Pulmonary artery endothelial cell (primary cell): ENCODE results near the gene LGR4. TPM values are rescaled to one million over a fixed set of nuclear protein-coding genes. Genes with fewer than 3 reads are reported as not detected.

Source experiments
- DNase-seq: peaks from one replicate; pipeline ENCODE4 v3.0.0-alpha.2; 2011; ENCODE audit warnings: low read depth, low spot score
- total RNA-seq: library from RNA; depleted of rRNA; stranded (reverse); fragments of >200 nt; gene quantifications from 2 replicates; pipeline ENCODE4 v1.2.3, GENCODE V29; 2014

LGR4 gene
- total RNA-seq, 1 donor from 2014 or later = 9.0 TPM

DNA sequence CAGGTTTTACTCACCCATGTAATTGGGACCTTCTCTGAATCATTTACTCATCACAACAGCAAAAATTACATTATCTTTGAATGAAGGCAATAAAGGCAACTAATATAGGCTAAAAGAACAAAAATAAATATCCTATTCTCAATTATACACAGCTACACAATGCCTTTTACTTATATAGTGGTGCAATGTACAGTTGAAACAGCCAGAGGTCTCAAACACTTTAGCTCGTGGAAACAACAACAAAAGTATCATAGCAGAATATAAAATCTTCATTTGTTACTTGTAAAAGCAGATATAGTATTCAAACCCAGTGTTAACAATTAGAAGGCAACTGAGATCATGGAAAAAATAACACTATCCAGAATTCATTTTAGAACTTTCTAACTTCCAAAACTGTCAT, 88.9 kb downstream of the LGR4 start:
- DNase-seq = no peak

DNA sequence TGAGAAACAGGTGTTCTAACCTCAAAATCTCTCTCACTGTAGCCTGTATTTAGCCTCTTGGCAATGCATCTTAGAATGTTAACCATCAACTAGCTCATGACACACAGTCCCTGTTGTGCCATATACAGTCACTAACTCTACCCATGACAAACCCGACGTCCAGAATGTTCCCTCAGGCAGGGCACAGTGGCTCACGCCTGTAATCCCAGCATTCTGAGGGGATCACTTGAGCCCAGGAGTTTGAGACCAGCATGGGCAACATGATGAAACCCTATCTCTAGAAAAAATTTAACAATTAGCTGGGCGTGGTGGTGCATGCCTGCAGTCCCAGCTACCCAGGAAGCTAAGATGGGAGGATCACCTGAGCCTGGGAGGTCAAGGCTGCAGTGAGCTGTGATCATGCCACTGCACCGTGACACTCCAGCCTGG, 91.3 kb downstream of the LGR4 start:
- no peak for DNase-seq

DNA sequence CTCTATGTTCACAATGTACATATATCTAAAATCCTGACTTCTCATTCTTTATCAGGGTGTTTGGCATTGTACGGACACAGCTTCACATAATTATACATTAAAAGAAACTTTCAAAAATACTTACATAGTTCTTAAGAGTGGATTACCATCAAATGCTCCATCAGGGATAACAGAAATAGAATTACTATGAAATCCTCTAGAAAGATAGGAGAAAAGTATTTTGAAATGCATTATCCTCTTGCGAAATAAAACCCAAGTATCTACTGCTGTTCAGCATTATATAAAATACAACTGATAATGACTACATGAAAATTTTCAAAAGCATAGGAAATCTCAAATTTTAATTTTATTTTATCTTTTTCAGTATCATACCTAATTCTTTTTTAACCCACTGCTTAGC, 91.8 kb downstream of the LGR4 start:
- DNase-seq = no peak

DNA sequence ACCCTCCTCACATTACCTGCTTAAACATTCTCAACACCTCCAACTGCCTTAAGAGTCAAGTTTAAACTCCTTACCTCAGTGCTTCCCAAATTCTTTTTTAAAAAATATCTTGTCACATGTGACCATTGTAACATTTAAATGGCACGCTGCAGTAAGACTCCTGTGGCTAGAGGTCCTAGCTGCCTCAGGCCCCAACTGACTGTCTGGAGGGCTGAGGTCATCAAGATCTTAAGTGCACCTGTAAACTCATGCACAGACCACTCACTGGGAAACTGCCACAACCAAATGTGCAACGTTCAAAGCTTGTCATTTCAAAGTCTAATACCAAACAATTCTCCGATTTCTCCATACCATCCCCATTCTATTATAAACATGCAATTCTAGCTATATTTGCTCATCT, 93.1 kb downstream of the LGR4 start:
- no peak for DNase-seq

DNA sequence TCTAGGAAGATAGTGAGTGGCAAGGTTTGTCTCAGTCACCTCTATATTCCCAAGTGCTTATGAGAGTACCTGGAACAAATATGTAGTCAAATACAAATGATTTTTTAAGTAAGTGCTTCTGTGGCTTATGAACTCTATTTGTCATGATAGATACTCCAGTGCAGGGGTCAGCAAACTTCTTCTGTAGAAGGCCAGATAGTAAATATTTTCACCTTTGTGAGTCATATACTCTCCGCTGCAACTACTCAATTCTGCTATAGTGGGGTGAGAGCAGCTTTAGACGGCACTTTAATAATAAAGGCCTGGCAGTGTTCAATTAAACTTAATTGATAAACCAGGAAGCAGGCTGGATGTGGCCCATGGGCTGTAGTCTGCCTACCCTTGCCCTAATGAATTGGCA, 97.2 kb downstream of the LGR4 start:
- DNase-seq = no peak

DNA sequence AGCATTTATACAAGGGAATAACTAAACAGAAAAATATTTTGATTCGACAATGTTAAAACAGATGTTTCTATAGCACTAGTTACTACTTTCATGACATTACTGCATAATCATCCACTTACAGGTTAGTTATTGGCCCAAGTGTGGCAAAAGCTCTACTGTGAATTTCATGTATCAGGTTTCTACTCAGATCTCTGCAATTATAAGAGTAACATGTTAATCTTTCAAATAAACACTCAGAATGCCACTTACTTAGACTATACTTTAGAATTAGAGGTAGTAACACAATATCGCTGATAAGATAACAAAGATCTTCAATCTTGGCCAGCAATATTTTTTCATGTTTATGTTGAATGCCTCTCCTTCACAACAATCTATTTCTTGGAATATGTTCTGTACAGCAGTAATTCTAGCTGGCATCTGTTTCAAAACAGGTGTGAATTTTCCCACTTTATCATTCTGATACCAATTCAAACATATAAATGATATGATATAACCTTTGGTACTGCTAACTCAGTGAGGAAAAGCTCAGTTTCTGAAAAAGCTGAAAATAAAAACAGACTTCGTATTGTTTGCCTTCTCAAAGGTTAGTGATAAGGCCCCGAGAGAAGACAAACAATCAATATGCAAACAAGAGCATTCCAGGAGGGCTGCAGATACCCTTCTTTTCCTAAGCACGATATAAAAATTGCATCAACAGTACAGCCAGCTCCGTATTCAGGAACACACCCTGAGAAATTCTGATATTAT, 98.6 kb downstream of the LGR4 start:
- no peak for DNase-seq

DNA sequence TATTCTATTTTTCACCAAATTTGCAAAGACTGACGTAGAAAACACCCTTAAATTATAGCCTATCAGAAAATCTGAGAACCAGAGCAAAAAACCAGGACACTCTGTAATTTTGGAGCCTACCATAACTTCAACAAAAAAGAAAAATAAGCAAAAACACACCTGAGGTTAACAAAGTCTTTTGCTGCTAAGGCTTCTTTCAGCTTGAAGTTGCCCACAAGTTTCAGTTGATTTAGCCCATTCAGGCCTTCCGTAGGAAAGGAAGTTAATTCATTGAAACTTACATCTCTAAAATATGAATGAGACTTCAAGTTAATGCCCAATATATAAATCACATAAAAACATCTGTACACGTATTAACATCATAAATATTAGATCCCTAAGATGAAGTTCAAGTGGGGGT, 99.2 kb downstream of the LGR4 start:
- DNase-seq = no peak

DNA sequence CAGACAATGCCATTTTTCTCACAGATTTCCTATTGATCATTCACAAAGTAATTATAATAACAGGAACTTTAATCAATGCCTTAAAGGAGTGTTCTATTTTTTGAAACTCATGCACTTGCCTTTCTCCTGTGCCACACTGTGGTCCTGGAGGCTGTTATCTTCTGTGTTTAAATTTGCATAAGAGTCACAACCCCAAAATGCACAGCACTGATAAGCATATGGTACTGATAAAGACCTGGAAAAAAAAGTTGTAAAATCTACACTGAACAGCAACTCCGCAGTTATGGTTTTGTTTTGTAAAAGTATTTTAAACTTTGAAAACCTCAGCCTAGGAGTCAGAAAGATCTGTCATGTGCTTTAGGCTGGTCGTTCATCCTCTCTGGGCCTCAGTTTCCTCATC, 100.4 kb downstream of the LGR4 start:
- no peak for DNase-seq

DNA sequence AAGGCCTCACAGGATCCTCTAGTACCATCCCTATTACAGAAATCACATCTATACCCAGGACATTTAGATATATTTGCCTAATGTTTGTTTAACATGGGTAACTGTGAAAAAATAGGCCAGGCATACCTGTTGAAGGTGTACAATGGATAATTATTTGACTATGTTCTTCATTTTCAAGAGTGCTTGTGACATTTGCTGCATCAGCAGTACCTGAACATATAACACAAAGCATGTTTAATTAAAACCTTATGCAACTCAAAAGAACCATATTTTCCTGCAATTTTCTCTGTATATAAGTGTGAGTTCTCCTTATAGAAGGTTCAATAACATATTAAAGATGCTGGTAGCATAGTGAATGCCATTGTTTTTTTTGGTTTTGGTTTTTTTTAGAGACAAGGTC, 101.1 kb downstream of the LGR4 start:
- no peak for DNase-seq

DNA sequence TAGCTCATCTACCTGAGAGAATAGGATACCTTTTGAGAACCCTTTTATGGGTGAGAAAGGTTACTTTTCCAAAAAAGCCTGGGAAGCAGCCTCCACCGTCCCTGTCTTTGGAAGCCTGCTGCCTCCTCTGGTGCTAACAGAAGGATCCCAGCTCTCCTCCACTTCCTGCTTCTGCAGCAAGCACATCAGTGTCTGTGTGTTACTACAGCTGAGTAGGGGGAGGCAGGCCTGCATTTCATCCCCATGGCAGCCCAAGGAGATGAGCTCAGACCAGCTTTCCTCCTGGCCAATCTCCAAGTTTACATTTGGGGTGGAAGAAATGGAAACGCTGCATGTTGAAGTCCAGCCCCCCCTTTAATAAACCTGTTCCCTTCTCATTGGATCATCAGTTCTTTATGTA, 102.2 kb downstream of the LGR4 start:
- DNase-seq = no peak

DNA sequence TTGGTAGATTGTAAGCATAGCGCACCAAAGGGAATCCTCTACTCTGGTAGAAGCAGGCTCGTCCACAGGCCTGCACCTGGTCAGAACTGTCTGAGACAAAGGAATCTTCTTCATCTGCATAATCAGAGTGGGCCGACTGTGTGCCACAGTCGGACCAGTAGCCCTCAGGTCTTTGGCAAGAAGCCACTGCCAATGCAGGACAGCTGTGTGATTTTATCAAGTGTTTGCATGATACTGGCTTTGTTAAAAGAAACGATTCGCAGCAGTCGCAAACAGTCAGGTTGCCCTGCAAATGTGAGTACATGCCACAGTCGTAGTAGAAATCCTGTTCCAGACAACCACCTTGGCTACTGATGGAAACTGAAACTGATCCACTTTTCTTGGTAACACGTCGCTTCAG, 104.7 kb downstream of the LGR4 start:
- no peak for DNase-seq

DNA sequence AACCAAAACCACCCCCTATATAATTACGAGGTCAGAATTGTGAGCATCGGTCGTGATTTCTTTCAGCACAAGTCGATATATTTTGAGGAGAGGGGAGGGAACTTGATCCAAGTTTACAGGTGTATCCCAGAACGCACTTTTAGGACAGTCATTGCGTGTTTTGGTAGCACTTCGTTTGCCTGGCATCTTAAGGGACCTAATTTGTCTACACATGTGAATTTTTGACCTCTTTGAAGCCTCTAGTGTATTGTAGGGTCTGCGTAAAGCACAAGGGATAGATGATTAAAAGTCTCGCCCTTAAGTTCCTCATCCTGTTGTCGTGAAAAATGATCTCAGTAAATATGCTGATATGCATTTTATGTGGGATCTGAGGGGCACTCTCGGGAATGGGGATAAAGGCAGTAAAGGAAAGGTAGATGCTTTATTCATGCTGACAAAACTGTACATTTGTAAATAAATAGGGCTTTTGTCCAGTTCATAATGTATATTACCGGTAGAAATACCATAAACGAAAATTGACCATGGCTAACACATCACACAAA, 108.9 kb downstream of the LGR4 start:
- no peak for DNase-seq

DNA sequence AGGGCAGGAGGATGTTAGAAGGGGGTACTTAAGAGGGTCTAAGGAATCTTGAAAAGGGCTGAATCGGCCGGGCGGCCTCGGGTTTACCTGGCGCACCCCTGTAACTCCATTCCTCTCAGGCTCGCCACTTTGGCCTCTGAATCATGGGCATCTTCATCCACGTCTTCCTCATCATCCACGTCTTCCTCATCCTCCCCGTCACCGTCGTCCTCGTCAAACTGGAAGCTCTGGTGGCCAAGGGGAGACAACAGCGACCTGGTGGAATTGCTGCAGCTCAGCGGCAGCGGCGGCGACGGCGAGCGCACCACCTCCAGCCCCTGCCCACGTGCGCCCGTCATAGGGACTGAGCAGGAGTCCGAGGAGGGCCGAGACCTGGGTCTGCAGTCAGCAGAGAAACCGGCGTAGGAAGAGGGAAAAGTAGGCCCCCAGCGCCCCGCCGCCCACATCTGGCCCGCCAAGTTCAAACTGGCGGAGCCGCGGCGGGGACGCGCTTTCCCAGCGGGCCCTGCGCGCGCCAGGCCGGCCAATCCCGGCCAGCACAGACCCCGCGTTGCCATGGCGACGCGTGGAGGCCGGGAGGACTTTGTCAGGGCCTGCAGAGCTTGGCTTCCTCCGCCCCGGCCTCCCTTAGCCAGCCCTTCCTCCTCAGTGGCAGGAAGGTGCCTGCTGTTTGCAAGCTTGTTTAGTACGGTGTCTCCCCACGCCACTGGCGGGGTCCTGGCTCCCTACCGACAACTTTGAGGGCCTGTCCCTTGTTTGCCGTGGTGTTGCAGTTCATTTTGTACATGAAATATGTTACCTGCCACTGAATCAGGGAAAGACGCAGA, 109.6 kb downstream of the LGR4 start, which contains the start of gene CCDC34:
CCDC34 (minus strand) TSS at position 467 of the 827 bp plus-strand sequence; CDS start at position 446, 21 bp downstream.
- peak; percentile 74 for DNase-seq

DNA sequence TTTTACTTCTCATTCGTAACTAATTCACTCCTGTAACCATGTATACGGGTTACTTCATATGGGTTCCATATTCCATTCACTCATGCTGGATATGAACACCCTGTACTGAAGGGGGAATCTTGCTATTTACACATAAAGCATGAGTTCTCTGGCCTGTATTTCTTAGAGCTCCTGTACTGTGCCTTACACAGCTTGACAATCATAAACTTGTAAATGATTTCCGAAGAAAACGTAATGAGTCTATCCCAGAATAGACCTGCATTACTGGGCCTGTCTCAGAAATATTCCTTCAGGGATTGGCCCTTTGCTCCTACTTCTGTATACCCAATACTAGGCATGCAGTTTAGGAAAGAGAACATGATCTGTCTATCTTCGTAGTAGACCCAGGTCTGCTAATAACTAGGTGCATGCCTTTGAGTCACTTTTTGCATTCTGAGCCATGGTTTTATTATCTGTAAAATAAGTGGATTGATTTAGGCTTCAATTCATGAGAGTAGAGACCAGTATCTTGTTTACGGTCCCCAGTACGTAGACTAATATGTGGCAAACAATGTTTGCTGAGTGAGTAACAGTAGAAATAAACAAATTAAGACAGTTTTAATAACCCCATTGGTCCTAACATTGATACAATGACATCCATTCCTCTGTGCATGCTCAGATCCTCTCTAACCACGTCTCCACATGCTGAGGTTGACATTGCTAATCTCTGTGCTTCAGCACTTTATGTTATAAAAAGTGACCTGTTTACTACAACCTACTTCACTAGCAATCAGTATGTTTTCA, 110.8 kb downstream of the LGR4 start:
- no peak for DNase-seq

DNA sequence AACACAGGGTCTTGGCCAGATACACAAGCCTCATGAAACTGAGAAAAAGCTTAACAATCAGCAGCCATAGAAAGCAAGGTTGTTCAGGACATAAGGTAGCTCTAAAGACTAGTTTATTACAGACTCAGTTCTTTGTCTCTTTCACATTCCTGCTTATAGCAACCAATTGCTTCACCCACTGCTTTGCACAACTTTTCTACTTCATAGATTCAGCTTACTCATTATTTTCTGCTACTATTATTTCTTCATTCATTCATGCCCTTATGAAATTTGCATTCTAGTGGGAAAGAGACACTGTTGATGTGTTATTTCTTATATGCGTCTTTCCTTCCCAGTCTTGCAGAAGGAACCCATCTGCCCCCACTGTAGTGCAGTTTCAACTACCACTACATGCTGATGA, 114.3 kb downstream of the LGR4 start:
- DNase-seq = no peak

DNA sequence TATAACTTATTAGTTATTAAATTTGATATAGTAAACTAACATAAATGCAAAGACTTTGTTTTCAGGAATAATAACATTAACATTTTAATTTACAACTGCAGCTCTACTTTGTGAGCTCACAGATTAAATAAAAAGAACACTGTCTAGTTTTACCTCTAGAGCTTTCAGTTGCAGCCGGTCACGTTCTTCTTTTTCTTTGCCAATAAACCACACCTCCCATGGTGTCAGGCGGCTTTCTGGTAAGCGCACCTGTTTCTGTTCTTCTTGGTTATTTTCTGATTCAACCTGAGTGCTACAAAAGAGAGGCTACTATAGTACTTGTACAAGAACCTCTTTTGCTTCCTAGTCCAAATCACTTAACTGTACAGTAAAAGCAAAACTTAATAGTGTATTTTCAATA, 115.3 kb downstream of the LGR4 start:
- no peak for DNase-seq

DNA sequence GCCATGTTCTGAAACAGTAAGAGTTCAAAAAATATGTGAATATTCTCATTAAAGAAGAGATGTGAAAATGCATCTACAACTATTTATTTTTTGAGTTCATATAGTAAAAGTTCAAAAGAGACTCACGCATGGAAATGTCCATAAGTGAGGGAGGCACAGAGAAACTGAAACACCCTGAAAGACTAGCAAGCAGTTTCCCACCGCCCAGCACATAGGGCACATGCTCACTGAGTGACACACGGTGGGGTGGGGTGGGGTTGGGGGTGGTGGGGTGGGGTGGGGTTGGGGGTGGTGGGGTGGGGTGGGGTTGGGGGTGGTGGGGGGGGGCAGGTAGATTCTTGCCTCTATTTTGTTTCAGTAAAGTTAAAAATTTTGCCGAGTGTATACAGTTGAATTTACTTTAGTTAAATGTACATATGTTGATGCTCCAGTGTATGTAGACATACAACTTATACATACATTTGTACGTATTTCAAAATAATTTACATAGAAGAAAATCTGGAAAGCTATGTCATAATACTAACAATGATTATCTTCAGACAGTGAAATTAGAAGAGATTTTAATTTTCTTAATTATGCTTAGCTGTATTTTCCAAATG, 115.9 kb downstream of the LGR4 start:
- no peak for DNase-seq

DNA sequence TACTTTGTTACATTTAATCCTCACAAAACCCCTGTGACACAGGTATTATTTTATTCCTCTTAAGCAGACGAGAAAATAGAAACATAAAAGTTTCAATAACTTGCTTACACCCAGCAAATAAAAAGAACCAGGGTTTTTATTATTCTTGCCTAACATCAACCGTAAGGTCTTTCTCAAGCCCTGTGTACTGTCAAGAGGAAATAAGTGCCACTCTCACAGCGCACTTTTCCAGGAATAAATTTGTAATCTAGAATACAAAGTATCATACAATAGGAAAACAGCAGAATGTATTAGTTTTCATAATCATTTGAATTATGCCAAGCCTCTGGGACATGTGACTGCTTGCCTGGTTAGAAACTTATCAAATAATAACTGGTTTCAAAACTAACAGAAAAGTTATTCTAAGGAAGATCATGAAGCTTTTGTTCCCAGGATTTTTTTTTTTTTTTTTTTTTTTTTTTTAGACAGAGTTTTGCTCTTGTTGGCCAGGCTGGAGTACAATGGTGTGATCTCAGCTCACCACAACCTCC, 117.0 kb downstream of the LGR4 start:
- no peak for DNase-seq

DNA sequence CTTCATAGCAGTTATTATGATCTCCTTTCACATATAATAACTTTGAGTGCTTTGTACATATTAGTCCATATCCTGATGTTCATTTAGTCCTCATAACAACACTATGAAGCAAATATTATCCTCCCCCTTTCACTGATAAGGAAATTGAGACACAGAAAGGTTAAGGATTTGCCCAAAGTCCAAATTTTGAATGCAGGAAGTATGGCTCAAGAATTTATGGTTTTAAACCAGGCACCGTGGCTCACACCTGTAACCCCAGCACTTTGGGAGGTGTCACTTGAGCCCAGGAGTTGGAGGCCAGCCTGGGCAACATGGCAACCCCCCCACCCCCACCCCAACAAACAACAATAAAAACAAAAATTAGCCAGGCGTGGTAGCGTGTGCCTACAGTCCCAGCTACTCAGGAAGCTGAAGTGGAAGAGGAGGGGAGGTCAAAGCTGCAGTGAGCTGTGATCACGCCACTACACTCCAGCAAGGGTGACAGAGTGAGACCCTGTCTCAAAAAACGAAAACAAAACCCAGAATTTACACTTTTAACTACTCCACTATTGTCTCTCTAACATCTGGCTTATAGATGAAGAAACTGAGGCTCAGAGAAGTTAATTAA, 118.1 kb downstream of the LGR4 start:
- DNase-seq = no peak

DNA sequence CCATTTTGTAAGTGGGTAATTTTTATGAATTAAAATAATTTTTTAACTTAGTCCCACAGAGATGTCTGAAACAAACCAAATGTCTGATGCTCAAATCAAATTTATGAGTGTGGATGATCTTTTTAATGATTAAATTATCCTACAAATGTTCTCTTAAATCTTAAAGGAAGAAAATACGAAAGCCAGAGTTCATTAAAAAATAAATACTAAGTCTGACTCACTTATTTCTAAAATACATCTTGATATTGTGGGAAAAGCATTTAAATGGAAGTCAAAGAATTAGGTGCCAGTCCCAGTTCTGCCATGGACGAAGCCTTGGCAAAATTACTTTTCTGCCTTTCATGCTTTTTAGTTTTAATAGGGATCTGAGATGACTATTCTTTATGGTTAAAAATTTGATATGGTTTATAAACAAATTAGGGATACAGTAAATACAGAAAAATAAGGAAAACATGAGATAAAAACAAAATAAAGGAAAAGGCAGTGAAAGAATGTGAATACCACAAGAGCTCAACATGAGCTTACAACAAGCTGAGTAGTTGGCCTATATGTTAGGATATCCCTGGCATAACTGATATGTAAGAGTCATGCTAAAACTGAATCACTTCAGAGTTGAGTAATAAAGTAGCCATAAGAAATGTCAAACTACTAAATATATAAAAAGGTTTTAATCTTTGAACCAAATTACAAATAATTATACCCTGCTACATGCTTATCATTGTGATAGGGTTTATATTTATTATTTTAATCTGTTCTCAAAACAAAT, 118.8 kb downstream of the LGR4 start:
- no peak for DNase-seq
